Left lung (tissue), 10 donors: Measurements from ENCODE around the gene ZNF865. TPM values are rescaled to one million over a fixed set of nuclear protein-coding genes. Genes with fewer than 3 reads are reported as not detected.

ENCODE experiments used
- ATAC-seq: fragments of 200-7000 bp; cut with Tn5 transposase; one replicate; pipeline ENCODE4 v1.9.1; 2020; ENCODE audit warnings: moderate library complexity
- DNase-seq, 4 donors: peaks; one replicate each; pipeline ENCODE4 v3.0.0-alpha.2; 2013 to 2020
- H3K27ac ChIP-seq, 2 donors: fragments of 200-600 bp; sonication (generic) in 1 of 2; one replicate each; pipeline versions ENCODE4 v1.5.0 to v1.8.0; 2020 to 2021
- H3K27me3 ChIP-seq, 2 donors: fragments of 200-600 bp; sonication (generic) in 1 of 2; one replicate each; pipeline versions ENCODE4 v1.5.0 to v1.8.0; 2020 to 2021
- H3K36me3 ChIP-seq, 2 donors: fragments of 200-600 bp; sonication (generic) in 1 of 2; one replicate each; pipeline versions ENCODE4 v1.5.0 to v1.8.0; 2020 to 2021
- H3K4me1 ChIP-seq, 2 donors: fragments of 200-600 bp; one replicate each; pipeline ENCODE4 v1.8.0; 2021
- H3K4me3 ChIP-seq, 2 donors: fragments of 200-600 bp; sonication (generic) in 1 of 2; one replicate each; pipeline versions ENCODE4 v1.5.0 to v1.8.0; 2020 to 2021; ENCODE audit warnings: mild to moderate bottlenecking in 1 of 2
- H3K9me3 ChIP-seq, 2 donors: fragments of 200-600 bp; sonication (generic) in 1 of 2; one replicate each; pipeline versions ENCODE4 v1.5.0 to v1.8.0; 2020 to 2021
- intact Hi-C, 2 donors: fragments of 100-400 bp; cut with DNase I; formaldehyde crosslinking; loops; one replicate each; pipeline versions ENCODE4 v1.11.2 to v1.14.2; 2022
- polyA plus RNA-seq, 6 donors: library from polyadenylated mRNA; unstranded; fragments of 120-200 nt; gene quantifications; one replicate each; pipeline ENCODE4 v1.2.1, GENCODE V29; 2013; ENCODE audit not compliant: insufficient read length in 6 of 6
- total RNA-seq, 2 donors: library from RNA; stranded (reverse); fragmentation: NEBNext Ultra II Directional; extraction: Animal tissue kit (Norgen Biotek cat#: 25700); gene quantifications; one replicate each; pipeline ENCODE4 v1.2.1, GENCODE V29; 2021
- TF ChIP-seq, protein P1 (sequence below), 2 donors: fragments of 200-600 bp; sonication (generic) in 1 of 2; IDR thresholded peaks; one replicate each; pipeline versions ENCODE4 v1.5.0 to v1.8.0; 2021; ENCODE audit warnings: antibody characterized with exemption in 2 of 2
- donor health status: DM: no; HTN: yes; CAD: no.
- donor health status: DM: no; HTN: no; CAD: no.

The ZNF865 gene
- total and polyA plus RNA-seq, 8 donors, result 5.9 to 16.1 (median 10.0) TPM

- H3K27ac ChIP-seq, result no peak overlapping the region
- intact Hi-C loops, result no loop called here
- peaks cover 0 to 54% of the 10 kb centered on the region in 2 donors for H3K36me3 ChIP-seq
- H3K27me3 ChIP-seq, result no peaks in the 10 kb centered on the region
- no peaks in the 10 kb centered on the region for H3K4me1 ChIP-seq
- H3K9me3 ChIP-seq, result no peaks in the 10 kb centered on the region
- DNase-seq (peak in 1 of 4 donors; percentile 71), ATAC-seq (no peak)
- no peak overlapping the region for H3K4me3 ChIP-seq
- TF ChIP-seq, protein P1, sequence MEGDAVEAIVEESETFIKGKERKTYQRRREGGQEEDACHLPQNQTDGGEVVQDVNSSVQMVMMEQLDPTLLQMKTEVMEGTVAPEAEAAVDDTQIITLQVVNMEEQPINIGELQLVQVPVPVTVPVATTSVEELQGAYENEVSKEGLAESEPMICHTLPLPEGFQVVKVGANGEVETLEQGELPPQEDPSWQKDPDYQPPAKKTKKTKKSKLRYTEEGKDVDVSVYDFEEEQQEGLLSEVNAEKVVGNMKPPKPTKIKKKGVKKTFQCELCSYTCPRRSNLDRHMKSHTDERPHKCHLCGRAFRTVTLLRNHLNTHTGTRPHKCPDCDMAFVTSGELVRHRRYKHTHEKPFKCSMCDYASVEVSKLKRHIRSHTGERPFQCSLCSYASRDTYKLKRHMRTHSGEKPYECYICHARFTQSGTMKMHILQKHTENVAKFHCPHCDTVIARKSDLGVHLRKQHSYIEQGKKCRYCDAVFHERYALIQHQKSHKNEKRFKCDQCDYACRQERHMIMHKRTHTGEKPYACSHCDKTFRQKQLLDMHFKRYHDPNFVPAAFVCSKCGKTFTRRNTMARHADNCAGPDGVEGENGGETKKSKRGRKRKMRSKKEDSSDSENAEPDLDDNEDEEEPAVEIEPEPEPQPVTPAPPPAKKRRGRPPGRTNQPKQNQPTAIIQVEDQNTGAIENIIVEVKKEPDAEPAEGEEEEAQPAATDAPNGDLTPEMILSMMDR (IDR thresholded peaks at IDR 0.05), result no peak
Measured at GRCh38 chr19:55593096-55593772, 12.2 kb upstream of the ZNF865 start.

DNA sequence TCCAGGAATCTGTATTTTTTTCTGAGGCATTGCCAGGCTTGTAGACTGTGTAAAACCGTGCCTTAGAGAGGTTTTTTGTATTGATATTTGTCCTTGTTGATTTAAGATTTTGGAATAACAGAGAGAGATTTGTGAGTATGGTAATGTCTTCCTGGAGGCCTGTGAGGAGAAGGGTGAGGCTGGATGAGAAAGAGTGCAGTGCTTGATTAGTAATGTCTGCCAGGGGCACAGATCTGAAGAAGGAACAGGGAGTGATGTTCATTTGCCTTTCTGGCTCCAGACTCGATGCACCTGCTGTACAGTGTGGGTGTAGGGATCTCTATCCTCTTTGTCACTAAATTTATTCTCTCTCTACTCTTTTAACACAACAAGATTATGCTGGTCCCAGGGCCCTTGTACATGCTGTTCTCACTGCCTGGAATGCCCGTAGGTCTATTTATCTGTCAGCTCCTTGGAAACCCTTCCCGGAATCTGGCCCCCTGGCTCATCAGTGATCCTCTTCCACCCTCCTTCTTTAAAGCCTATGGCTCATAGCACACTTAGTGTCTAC lies 10.4 kb upstream of the ZNF865 start:
- intact Hi-C loops, result no loop called here
- H3K36me3 ChIP-seq, result peaks cover 0 to 54% of the 10 kb centered on the region in 2 donors
- DNase-seq, result no peak

GRCh38 chr19:55596304-55596703 lies 9.1 kb upstream of the ZNF865 start:
- Histone ChIP-seq H3K27ac (no peak overlapping the region), H3K4me3 (no peak overlapping the region), H3K27me3 (no peaks in the 10 kb centered on the region), H3K36me3 (peaks cover 0 to 54% of the 10 kb centered on the region in 2 donors), H3K4me1 (peaks cover 0 to 9% of the 10 kb centered on the region in 2 donors), H3K9me3 (no peaks in the 10 kb centered on the region)
- TF ChIP-seq, protein P1 (IDR thresholded peaks at IDR 0.05), result no peak
- DNase-seq (no peak), ATAC-seq (no peak)
- intact Hi-C loops, result no loop called here

More for the DNA sequence above, 10.4 kb upstream of the ZNF865 start:
- H3K4me1 ChIP-seq, result no peaks in the 10 kb centered on the region
- TF ChIP-seq, protein P1 (IDR thresholded peaks at IDR 0.05), result no peak
- H3K9me3 ChIP-seq, result no peaks in the 10 kb centered on the region
- no peak overlapping the region for H3K4me3 ChIP-seq
- H3K27ac ChIP-seq, result no peak overlapping the region
- ATAC-seq, result no peak
- no peaks in the 10 kb centered on the region for H3K27me3 ChIP-seq

GRCh38 chr19:55597501-55597921 lies 7.9 kb upstream of the ZNF865 start:
- intact Hi-C loops, result no loop called here
- TF ChIP-seq, protein P1 (IDR thresholded peaks at IDR 0.05), result no peak
- Histone ChIP-seq H3K4me1 (peaks cover 0 to 17% of the 10 kb centered on the region in 2 donors), H3K27ac (no peak overlapping the region), H3K4me3 (no peak overlapping the region), H3K27me3 (no peaks in the 10 kb centered on the region), H3K9me3 (no peaks in the 10 kb centered on the region), H3K36me3 (peaks cover 0 to 52% of the 10 kb centered on the region in 2 donors)
- DNase-seq (peak in 1 of 4 donors; percentile 85), ATAC-seq (no peak)

- intact Hi-C loops, result no loop called here
- no peak overlapping the region for H3K27ac ChIP-seq
- no peak overlapping the region for H3K4me3 ChIP-seq
- peaks cover 0 to 53% of the 10 kb centered on the region in 2 donors for H3K36me3 ChIP-seq
- no peaks in the 10 kb centered on the region for H3K9me3 ChIP-seq
- TF ChIP-seq, protein P1 (IDR thresholded peaks at IDR 0.05), result no peak
- H3K27me3 ChIP-seq, result no peaks in the 10 kb centered on the region
- ATAC-seq (no peak), DNase-seq (no peak)
- H3K4me1 ChIP-seq, result peaks cover 0 to 22% of the 10 kb centered on the region in 2 donors
Measured at GRCh38 chr19:55598034-55598433, 7.4 kb upstream of the ZNF865 start.
